IMR-90 (cell line): ENCODE measurements around the gene KRT86. TPM values are rescaled to one million over a fixed set of nuclear protein-coding genes. Genes with fewer than 3 reads are reported as not detected.
A peak's percentile ranks its signal among the peaks of the same experiment; 100 is the strongest.

Source experiments
- ATAC-seq: fragments of 200-7000 bp; cut with Tn5 transposase; 2 replicates; pipeline ENCODE4 v1.9.1; 2020; ENCODE audit warnings: low read depth, mild to moderate bottlenecking, moderate library complexity
- BruUV-seq: library from RNA; stranded (reverse); fragments of 400-500 nt; replicated peaks from 2 replicates; lab custom pipeline; 2021; lab: Mats Ljungman, UMichigan
- CTCF ChIA-PET: fragments of 300-600 bp; formaldehyde crosslinking; extraction: SDS; loops from one replicate; lab custom pipeline; 2021; ENCODE audit warnings: antibody characterized with exemption; lab: Yijun Ruan, JAX
- POLR2A ChIA-PET: fragments of 300-600 bp; sonication (Branson Sonifier 250); formaldehyde crosslinking; loops from one replicate; lab custom pipeline; 2022; ENCODE audit warnings: antibody characterized with exemption; ENCODE audit not compliant: unreplicated experiment; lab: Charles Lee
- DNase-seq: peaks from one replicate; pipeline ENCODE4 v3.0.0; 2013
- H2AFZ ChIP-seq: replicated peaks from 2 replicates; pipeline ENCODE3; 2013; ENCODE audit warnings: low read length, mild to moderate bottlenecking; ENCODE audit not compliant: poor library complexity
- H2AK5ac ChIP-seq: 2 replicates; pipeline ENCODE4 v1.6.1; 2013; ENCODE audit warnings: low read depth, low read length, inconsistent platforms
- H2AK9ac ChIP-seq: replicated peaks from 2 replicates; pipeline ENCODE3; 2013; ENCODE audit warnings: mild to moderate bottlenecking, low read depth, low read length, moderate library complexity; ENCODE audit not compliant: poor library complexity
- H2BK120ac ChIP-seq: 2 replicates; pipeline ENCODE4 v1.6.1; 2013; ENCODE audit warnings: low read depth, low read length, inconsistent platforms
- H2BK15ac ChIP-seq: 3 replicates; pipeline ENCODE4 v1.6.1; 2013; ENCODE audit warnings: low read depth, low read length, inconsistent platforms
- H2BK20ac ChIP-seq: 2 replicates; pipeline ENCODE4 v1.6.1; 2013; ENCODE audit warnings: low read depth, mild to moderate bottlenecking, inconsistent platforms, low read length, moderate library complexity
- H2BK5ac ChIP-seq: 2 replicates; pipeline ENCODE4 v1.6.1; 2013; ENCODE audit warnings: mild to moderate bottlenecking, low read depth, low read length, inconsistent platforms; ENCODE audit not compliant: poor library complexity, severe bottlenecking
- H3K14ac ChIP-seq: replicated peaks from 2 replicates; pipeline ENCODE4 v1.6.1; 2013; ENCODE audit warnings: low read depth, low read length, inconsistent platforms
- H3K18ac ChIP-seq: 2 replicates; pipeline ENCODE4 v1.6.1; 2013; ENCODE audit warnings: low read depth, low read length, control low read depth
- H3K23ac ChIP-seq: 2 replicates; pipeline ENCODE4 v1.6.1; 2013; ENCODE audit warnings: low read depth, low read length, inconsistent platforms
- H3K27ac ChIP-seq: 2 replicates; pipeline ENCODE4 v1.5.1; 2013; ENCODE audit warnings: mild to moderate bottlenecking, control low read depth, low read length; ENCODE audit not compliant: insufficient read depth
- H3K27me3 ChIP-seq: 2 replicates; pipeline ENCODE4 v1.6.1; 2013; ENCODE audit warnings: low read length; ENCODE audit not compliant: control insufficient read depth, insufficient read depth
- H3K36me3 ChIP-seq: 2 replicates; pipeline ENCODE4 v1.6.1; 2013; ENCODE audit warnings: low read length, mixed read lengths; ENCODE audit not compliant: control insufficient read depth, insufficient read depth
- H3K4ac ChIP-seq: 2 replicates; pipeline ENCODE4 v1.6.1; 2013; ENCODE audit warnings: low read depth, low read length, inconsistent platforms
- H3K4me1 ChIP-seq: 2 replicates; pipeline ENCODE4 v1.6.1; 2013; ENCODE audit warnings: low read length, mixed read lengths; ENCODE audit not compliant: control insufficient read depth, insufficient read depth
- H3K4me2 ChIP-seq: 2 replicates; pipeline ENCODE4 v1.6.1; 2013; ENCODE audit warnings: low read depth, mild to moderate bottlenecking, control low read depth, low read length, moderate library complexity
- H3K4me3 ChIP-seq: 2 replicates; pipeline ENCODE4 v1.5.1; 2013; ENCODE audit warnings: low read depth, mild to moderate bottlenecking, control low read depth, low read length, moderate library complexity; ENCODE audit not compliant: insufficient read depth
- H3K56ac ChIP-seq: 2 replicates; pipeline ENCODE4 v1.6.1; 2013; ENCODE audit warnings: low read length, inconsistent platforms; ENCODE audit not compliant: insufficient read depth; ENCODE audit errors: extremely low read depth
- H3K79me1 ChIP-seq, 2 experiments: 2 replicates each; pipeline ENCODE4 v1.6.1; 2013; ENCODE audit warnings: low read length in 2 of 2, inconsistent platforms in 1 of 2, low read depth in 1 of 2
- H3K9ac ChIP-seq: 2 replicates; pipeline ENCODE4 v1.6.1; 2013; ENCODE audit warnings: low read depth, low read length, control low read depth
- H3K9me1 ChIP-seq: 2 replicates; pipeline ENCODE4 v1.6.1; 2013; ENCODE audit warnings: low read length, inconsistent platforms; ENCODE audit not compliant: insufficient read depth
- H3K9me3 ChIP-seq: 2 replicates; pipeline ENCODE4 v1.6.1; 2013; ENCODE audit warnings: low read length; ENCODE audit not compliant: control insufficient read depth, insufficient read depth
- H4K20me1 ChIP-seq: 2 replicates; pipeline ENCODE4 v1.6.1; 2013; ENCODE audit warnings: low read length, inconsistent platforms; ENCODE audit not compliant: insufficient read depth
- H4K5ac ChIP-seq: 2 replicates; pipeline ENCODE4 v1.6.1; 2013; ENCODE audit warnings: mild to moderate bottlenecking, low read depth, low read length, control low read depth
- H4K8ac ChIP-seq, 2 experiments: 2 replicates each; pipeline ENCODE4 v1.6.1; 2013; ENCODE audit warnings: low read depth in 2 of 2, low read length in 2 of 2, control low read depth in 1 of 2, inconsistent platforms in 1 of 2
- H4K91ac ChIP-seq: 2 replicates; pipeline ENCODE4 v1.6.1; 2013; ENCODE audit warnings: low read depth, low read length, inconsistent platforms; ENCODE audit not compliant: insufficient read depth
- BHLHE40 ChIP-seq: fragments of 150-350 bp; IDR thresholded peaks from 2 replicates; pipeline ENCODE4 v1.6.1; 2016; ENCODE audit warnings: mild to moderate bottlenecking, low read depth, low read length
- CEBPB ChIP-seq: IDR thresholded peaks from 2 replicates; pipeline ENCODE4 v1.6.1; 2012; ENCODE audit warnings: low read depth, low read length, improper control_type of control experiment
- CHD1 ChIP-seq: IDR thresholded peaks from 2 replicates; pipeline ENCODE4 v1.6.1; 2012; ENCODE audit warnings: low read depth, low read length, improper control_type of control experiment
- CTCF ChIP-seq: conservative IDR thresholded peaks from 2 replicates; pipeline ENCODE4 v1.5.1; 2012; ENCODE audit warnings: mild to moderate bottlenecking, low read depth, low read length, improper control_type of control experiment
- ELK1 ChIP-seq: fragments of 150-350 bp; IDR thresholded peaks from 2 replicates; pipeline ENCODE4 v1.6.1; 2016; ENCODE audit warnings: low read depth, mild to moderate bottlenecking, low read length, moderate library complexity, borderline replicate concordance
- MAFK ChIP-seq: IDR thresholded peaks from 2 replicates; pipeline ENCODE4 v1.6.1; 2012; ENCODE audit warnings: low read depth, low read length, improper control_type of control experiment
- MXI1 ChIP-seq: IDR thresholded peaks from 2 replicates; pipeline ENCODE4 v1.6.1; 2012; ENCODE audit warnings: low read depth, mild to moderate bottlenecking, low read length, moderate library complexity, borderline replicate concordance
- NFE2L2 ChIP-seq: fragments of 150-350 bp; IDR thresholded peaks from 2 replicates; pipeline ENCODE4 v1.6.1; 2016; ENCODE audit warnings: low read depth, mild to moderate bottlenecking, low read length
- POLR2A ChIP-seq: IDR thresholded peaks from 2 replicates; pipeline ENCODE4 v1.6.1; 2012; ENCODE audit warnings: mild to moderate bottlenecking, low read depth, low read length
- RAD21 ChIP-seq: IDR thresholded peaks from 2 replicates; pipeline ENCODE4 v1.6.1; 2012; ENCODE audit warnings: low read length, improper control_type of control experiment
- RCOR1 ChIP-seq: IDR thresholded peaks from 2 replicates; pipeline ENCODE4 v1.6.1; 2012; ENCODE audit warnings: mild to moderate bottlenecking, low read length, improper control_type of control experiment; ENCODE audit not compliant: insufficient replicate concordance
- RFX5 ChIP-seq: IDR thresholded peaks from 2 replicates; pipeline ENCODE4 v1.8.0; 2012; ENCODE audit warnings: low read depth, mild to moderate bottlenecking, low read length, moderate library complexity
- SMC3 ChIP-seq: fragments of 150-350 bp; IDR thresholded peaks from 2 replicates; pipeline ENCODE4 v1.6.1; 2016; ENCODE audit warnings: low read depth, mild to moderate bottlenecking, antibody characterized with exemption, low read length, moderate library complexity
- WGBS, 2 experiments: methylation state at CpG; one replicate each; pipeline versions ENCODE4 v1.1.5 to v1.1.7; 2013; ENCODE audit warnings: missing lambda C conversion rate in 2 of 2; ENCODE audit not compliant: insufficient read length in 1 of 2; ENCODE audit errors: extremely low coverage in 2 of 2; 5-methylcytosine and 5-hydroxymethylcytosine counted together
- dilution Hi-C: fragments of 300-500 bp; cut with HindIII; formaldehyde crosslinking; loops from one replicate; pipeline ENCODE4 v1.14.3; 2018; ENCODE audit warnings: low sequenced_read_pairs; ENCODE audit not compliant: unreplicated experiment
- in situ Hi-C: fragments of 300-500 bp; cut with MboI; formaldehyde crosslinking; loops from 3 replicates; pipeline ENCODE4 v1.14.3; 2019; ENCODE audit warnings: low sequenced_read_pairs, inconsistent platforms, mixed read lengths
- intact Hi-C: fragments of 100-400 bp; cut with micrococcal nuclease; formaldehyde crosslinking; loops from 2 replicates; pipeline ENCODE4 v1.10.0; 2022
- polyA plus RNA-seq, 3 experiments: library from polyadenylated mRNA; depleted of rRNA; stranded (reverse); fragments of >200 nt; gene quantifications; 2 replicates each; pipeline ENCODE4 v1.2.3, GENCODE V29; 2012; ENCODE audit warnings: low replicate concordance in 1 of 3
- total RNA-seq: library from RNA; depleted of rRNA; stranded (reverse); fragments of >200 nt; gene quantifications from 2 replicates; pipeline ENCODE4 v1.2.3, GENCODE V29; 2012

KRT86 gene
- total and polyA plus RNA-seq, 2 of the 4 experiments (the other 2 are of a cell fraction) = not detected

GRCh38 chr12:52260361-52261207, 13.9 kb upstream of the KRT86 start:
- Histone ChIP-seq H2AK9ac (no peak overlapping the region), H3K14ac (no peak overlapping the region), H2AK5ac (no peak overlapping the region; the same call in 1 of the 2 replicates), H3K27ac (no peak overlapping the region), H2AFZ (no peak overlapping the region), H2BK120ac (no peak overlapping the region), H3K36me3 (no peaks in the 10 kb centered on the region), H4K91ac (no peak overlapping the region), H3K4me3 (no peak overlapping the region), H3K56ac (no peak overlapping the region), H3K18ac (no peak overlapping the region), H3K27me3 (peaks cover 33% of the 10 kb centered on the region), H4K20me1 (no peaks in the 10 kb centered on the region), H3K9me1 (peaks cover 10% of the 10 kb centered on the region), H4K5ac (no peak overlapping the region), H3K23ac (no peak overlapping the region), H3K4ac (peak overlapping the region; percentile 3; the same call in 1 of the 2 replicates), H2BK5ac (no peak overlapping the region), H3K79me1 (no peaks in the 10 kb centered on the region), H3K9ac (no peak overlapping the region), H4K8ac (no peak overlapping the region), H2BK20ac (peak overlapping the region; percentile 20; the same call in 1 of the 2 replicates), H3K9me3 (0 out of 2 replicates have a peak, but pooled peaks cover 2% of the 10 kb centered on the region), H2BK15ac (no peak overlapping the region; the same call in 2 of the 3 replicates), H3K4me2 (peak overlapping the region; percentile 33; the same call in 1 of the 2 replicates), H3K4me1 (peaks cover 14% of the 10 kb centered on the region)
- peak; percentile 30; the same call in 1 of the 2 replicates for ATAC-seq
- 60% methylated on average over 1 of the region's 9 CpGs; no CpG with 5 or more reads in 1 of the 2 experiments for WGBS, 2 experiments
- TF ChIP-seq SMC3 (no peak), BHLHE40 (no peak), CEBPB (no peak), POLR2A (no peak), RFX5 (no peak), CTCF (no peak), NFE2L2 (no peak), MAFK (no peak), CHD1 (no peak), MXI1 (no peak), RCOR1 (no peak), RAD21 (no peak), ELK1 (no peak)
- CTCF ChIA-PET = interaction anchor here (1.1 to 2.5 kb wide), 2 partner anchors 19 to 112 kb away, joined by 3 to 5 read pairs; no protein-coding TSS in a partner anchor
- peak; percentile 80 for DNase-seq
- POLR2A ChIA-PET = no interaction called here
- BruUV-seq = no TSS peak
- intact Hi-C loops (no loop called here), in situ Hi-C loops (no loop called here), dilution Hi-C loops (no loop called here)
